HG02884 (cell line): Measurements from ENCODE around the gene LYVE1.

Experiments
- ATAC-seq: cut with Tn5 transposase; IDR thresholded peaks from one replicate; pipeline ENCODE4 v1.9.1; 2021; ENCODE audit warnings: mild to moderate bottlenecking, moderate library complexity; ENCODE audit not compliant: unreplicated experiment

LYVE1 gene

GRCh38 chr11:10594407-10594806 lies 25.9 kb upstream of the LYVE1 start:
- no peak for ATAC-seq

GRCh38 chr11:10592331-10592730 lies 23.9 kb upstream of the LYVE1 start:
- ATAC-seq, result no peak

- ATAC-seq, result no peak
Observed at GRCh38 chr11:10591741-10592140, 23.3 kb upstream of the LYVE1 start.

GRCh38 chr11:10590218-10590915 lies 21.9 kb upstream of the LYVE1 start:
- no peak for ATAC-seq

- ATAC-seq, result no peak
Observed at GRCh38 chr11:10588904-10589303, 20.4 kb upstream of the LYVE1 start.

- no peak for ATAC-seq
Observed at GRCh38 chr11:10587995-10588394, 19.5 kb upstream of the LYVE1 start.

GRCh38 chr11:10587388-10587787 lies 18.9 kb upstream of the LYVE1 start:
- no peak for ATAC-seq

GRCh38 chr11:10584071-10584501 lies 15.6 kb upstream of the LYVE1 start:
- ATAC-seq, result no peak

GRCh38 chr11:10581481-10582019 lies 13.1 kb upstream of the LYVE1 start:
- no peak for ATAC-seq

- ATAC-seq, result no peak
Observed at GRCh38 chr11:10580623-10581022, 12.2 kb upstream of the LYVE1 start.

GRCh38 chr11:10579700-10580099 lies 11.2 kb upstream of the LYVE1 start:
- no peak for ATAC-seq

- ATAC-seq, result no peak
Observed at GRCh38 chr11:10576035-10576398, 7.6 kb upstream of the LYVE1 start.

- ATAC-seq, result no peak
Observed at GRCh38 chr11:10575346-10576034, 7.0 kb upstream of the LYVE1 start.

- no peak for ATAC-seq
Observed at GRCh38 chr11:10573556-10573955, 5.1 kb upstream of the LYVE1 start.

GRCh38 chr11:10573028-10573427 lies 4.6 kb upstream of the LYVE1 start:
- ATAC-seq, result no peak

- ATAC-seq, result no peak
Observed at GRCh38 chr11:10572533-10572932, 4.1 kb upstream of the LYVE1 start.

- ATAC-seq, result no peak
Observed at GRCh38 chr11:10567446-10567845, 1.0 kb downstream of the LYVE1 start.

- ATAC-seq, result no peak
Observed at GRCh38 chr11:10566257-10566957, 2.1 kb downstream of the LYVE1 start.

- ATAC-seq, result no peak
Observed at GRCh38 chr11:10565493-10565892, 3.0 kb downstream of the LYVE1 start.

- ATAC-seq, result no peak
Observed at GRCh38 chr11:10564696-10565318, 3.7 kb downstream of the LYVE1 start.

GRCh38 chr11:10564030-10564429 lies 4.4 kb downstream of the LYVE1 start:
- ATAC-seq, result no peak
